ENCODE measurements around the gene PPP2R3A. TPM values are rescaled to one million over a fixed set of nuclear protein-coding genes. Genes with fewer than 3 reads are reported as not detected.

PPP2R3A gene
- total and polyA plus RNA-seq, 2 of the 13 experiments (the other 11 are each of a cell fraction or from before 2014, with no cell fraction given): 0.07 to 0.12 TPM

GRCh38 chr3:135991621-135992020 lies 26.1 kb downstream of the PPP2R3A start:
- H3K27me3 ChIP-seq (ENCODE audit: control insufficient read depth in 1 of 2, insufficient read depth in 2 of 2, low read length in 2 of 2): peaks cover 0 to 4% of the 10 kb centered on the region in 2 experiments; a peak in 1 of 5 replicates
- ATAC-seq: no peak
- H2AFZ ChIP-seq (ENCODE audit: low read length): no peak overlapping the region
- in situ Hi-C loops (cut with HindIII; ENCODE audit: extremely low pct_ligation_motif_present, low pct_unique_long_range_greater_than_20kb) (no loop called here), intact Hi-C loops (cut with micrococcal nuclease; ENCODE audit: unreplicated experiment) (no loop called here)
- no peaks in the 10 kb centered on the region for H3K79me2 ChIP-seq (ENCODE audit: insufficient read depth, low read length)
- TF ChIP-seq ZNF276 (CRISPR knock-in tag; IDR thresholded peaks at IDR 0.05; ENCODE audit: low read depth) (no peak), ARID3A (IDR thresholded peaks at IDR 0.05; ENCODE audit: low read depth, low read length) (no peak), ZNF10 (CRISPR knock-in tag; IDR thresholded peaks at IDR 0.05; ENCODE audit: borderline replicate concordance, low read depth) (no peak), FOXO1 (CRISPR knock-in tag; IDR thresholded peaks at IDR 0.05) (no peak), NR2F1 (CRISPR knock-in tag; IDR thresholded peaks at IDR 0.05) (no peak), ATF1 (CRISPR knock-in tag; IDR thresholded peaks at IDR 0.05) (no peak), FOXA1 (IDR thresholded peaks at IDR 0.05) (no peak), FOXA1 (CRISPR knock-in tag; IDR thresholded peaks at IDR 0.05) (no peak)
- H3K27ac ChIP-seq (ENCODE audit: extremely low read length, insufficient read depth, low read length): no peak overlapping the region
- no peak for DNase-seq (ENCODE audit: low spot score)
- FAIRE-seq: no peak
- no peaks in the 10 kb centered on the region for H3K4me1 ChIP-seq (ENCODE audit: insufficient read depth, low read length)
- 29% methylated on average over 2 of the region's 2 CpGs for WGBS (ENCODE audit: low lambda C conversion rate)
- no peak overlapping the region for H3K4me3 ChIP-seq (replicated peaks in 1 of 3; ENCODE audit: insufficient read depth in 1 of 3, low read depth in 2 of 3, low read length in 3 of 3)
- ChIA-PET CTCF (ENCODE audit: low intra/inter-chr PET ratio, low total read pairs) (no interaction called here), POLR2A (no interaction called here)
- no peaks in the 10 kb centered on the region for H4K20me1 ChIP-seq (ENCODE audit: insufficient read depth, low read length)
- no TSS peak for BruUV-seq (replicated peaks)
- no peaks in the 10 kb centered on the region for H3K36me3 ChIP-seq (replicated peaks in 1 of 2; ENCODE audit: control insufficient read depth in 1 of 2, insufficient read depth in 2 of 2, low read length in 2 of 2)
- H3K9me3 ChIP-seq (ENCODE audit: low read length): no peaks in the 10 kb centered on the region
- no peak overlapping the region for H3K4me2 ChIP-seq (ENCODE audit: low read depth, low read length)
- no peak overlapping the region for H3K9ac ChIP-seq (ENCODE audit: insufficient read depth, low read depth, low read length)

Data from HepG2 (cell line).